T-helper 1 cell treated with Interleukin-12 subunit alpha and Interleukin-12 subunit beta and Interleukin-4 antibody, amounts not matched to agents 30 μg/mL and 1 μg/mL, for 36 hours (primary cell): Measurements from ENCODE around the gene HDAC4.

Experiments used
- H3K27ac Mint-ChIP-seq: one replicate; pipeline ENCODE4 v1.8.0; 2021; ENCODE audit warnings: mild to moderate bottlenecking, mixed read lengths
- H3K27me3 Mint-ChIP-seq: one replicate; pipeline ENCODE4 v1.8.0; 2021; ENCODE audit warnings: low read depth, mixed read lengths
- H3K36me3 Mint-ChIP-seq: one replicate; pipeline ENCODE4 v1.8.0; 2021; ENCODE audit warnings: low read depth, mixed read lengths
- H3K4me1 Mint-ChIP-seq: one replicate; pipeline ENCODE4 v1.8.0; 2021; ENCODE audit warnings: low read depth, mixed read lengths
- H3K4me3 Mint-ChIP-seq: one replicate; pipeline ENCODE4 v1.8.0; 2021; ENCODE audit warnings: mild to moderate bottlenecking, moderate library complexity, mixed read lengths
- H3K9me3 Mint-ChIP-seq: one replicate; pipeline ENCODE4 v1.8.0; 2021; ENCODE audit warnings: mixed read lengths

The HDAC4 gene

GRCh38 chr2:239114119-239114581 lies 286.7 kb downstream of the HDAC4 start:
- peaks cover 16% of the 10 kb centered on the region for H3K36me3 Mint-ChIP-seq
- H3K4me3 Mint-ChIP-seq = no peak overlapping the region
- no peak overlapping the region for H3K27ac Mint-ChIP-seq
- no peaks in the 10 kb centered on the region for H3K27me3 Mint-ChIP-seq
- H3K4me1 Mint-ChIP-seq = peaks cover 4% of the 10 kb centered on the region
- no peaks in the 10 kb centered on the region for H3K9me3 Mint-ChIP-seq

GRCh38 chr2:239113615-239114014 lies 287.2 kb downstream of the HDAC4 start:
- Mint-ChIP-seq H3K4me1 (no peaks in the 10 kb centered on the region), H3K9me3 (no peaks in the 10 kb centered on the region), H3K4me3 (no peak overlapping the region), H3K27ac (no peak overlapping the region), H3K27me3 (no peaks in the 10 kb centered on the region), H3K36me3 (peaks cover 16% of the 10 kb centered on the region)

GRCh38 chr2:239113171-239113570 lies 287.6 kb downstream of the HDAC4 start:
- Mint-ChIP-seq H3K27me3 (no peaks in the 10 kb centered on the region), H3K4me3 (no peak overlapping the region), H3K4me1 (no peaks in the 10 kb centered on the region), H3K27ac (no peak overlapping the region), H3K9me3 (no peaks in the 10 kb centered on the region), H3K36me3 (peaks cover 16% of the 10 kb centered on the region)

DNA sequence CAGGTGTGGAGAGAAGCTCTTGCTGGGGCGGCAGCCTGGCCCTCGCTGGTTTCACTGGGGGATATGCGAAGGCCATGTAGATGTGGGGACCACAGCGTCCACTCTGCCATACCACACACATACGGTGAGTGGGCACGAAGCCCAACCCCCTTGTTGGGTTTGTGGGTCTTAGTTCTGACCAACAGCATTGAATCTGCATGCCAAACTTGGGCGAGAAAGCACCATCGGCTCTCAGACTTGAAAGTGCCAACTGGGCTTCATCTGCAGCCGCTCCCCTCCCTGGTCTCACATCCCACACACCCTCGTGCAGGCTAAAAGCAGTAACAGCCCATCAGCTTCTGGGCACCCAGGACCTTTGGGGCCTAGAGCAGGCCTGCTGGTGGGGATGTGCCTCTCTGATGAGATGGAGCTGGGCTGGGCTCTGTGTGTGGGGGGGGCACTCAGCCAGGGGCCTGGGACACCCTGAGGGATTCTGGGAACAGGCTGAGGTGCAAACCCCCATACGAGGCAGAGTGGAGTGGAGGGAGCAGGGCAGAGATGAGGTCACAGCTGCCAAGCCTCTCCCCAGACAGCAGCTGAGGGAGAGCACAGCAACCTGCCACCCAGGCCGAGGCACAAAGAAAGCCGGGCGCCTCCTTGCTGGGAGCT lies 288.6 kb downstream of the HDAC4 start:
- Mint-ChIP-seq H3K27ac (no peak overlapping the region), H3K27me3 (no peaks in the 10 kb centered on the region), H3K36me3 (peaks cover 16% of the 10 kb centered on the region), H3K9me3 (no peaks in the 10 kb centered on the region), H3K4me1 (no peaks in the 10 kb centered on the region), H3K4me3 (no peak overlapping the region)

GRCh38 chr2:239111401-239112100 lies 289.3 kb downstream of the HDAC4 start:
- peaks cover 15% of the 10 kb centered on the region for H3K36me3 Mint-ChIP-seq
- H3K4me3 Mint-ChIP-seq = no peak overlapping the region
- H3K9me3 Mint-ChIP-seq = no peaks in the 10 kb centered on the region
- no peak overlapping the region for H3K27ac Mint-ChIP-seq
- no peaks in the 10 kb centered on the region for H3K4me1 Mint-ChIP-seq
- H3K27me3 Mint-ChIP-seq = no peaks in the 10 kb centered on the region

GRCh38 chr2:239110595-239111048 lies 290.2 kb downstream of the HDAC4 start:
- Mint-ChIP-seq H3K27me3 (no peaks in the 10 kb centered on the region), H3K27ac (no peak overlapping the region), H3K9me3 (no peaks in the 10 kb centered on the region), H3K4me1 (no peaks in the 10 kb centered on the region), H3K36me3 (peaks cover 9% of the 10 kb centered on the region), H3K4me3 (no peak overlapping the region)

DNA sequence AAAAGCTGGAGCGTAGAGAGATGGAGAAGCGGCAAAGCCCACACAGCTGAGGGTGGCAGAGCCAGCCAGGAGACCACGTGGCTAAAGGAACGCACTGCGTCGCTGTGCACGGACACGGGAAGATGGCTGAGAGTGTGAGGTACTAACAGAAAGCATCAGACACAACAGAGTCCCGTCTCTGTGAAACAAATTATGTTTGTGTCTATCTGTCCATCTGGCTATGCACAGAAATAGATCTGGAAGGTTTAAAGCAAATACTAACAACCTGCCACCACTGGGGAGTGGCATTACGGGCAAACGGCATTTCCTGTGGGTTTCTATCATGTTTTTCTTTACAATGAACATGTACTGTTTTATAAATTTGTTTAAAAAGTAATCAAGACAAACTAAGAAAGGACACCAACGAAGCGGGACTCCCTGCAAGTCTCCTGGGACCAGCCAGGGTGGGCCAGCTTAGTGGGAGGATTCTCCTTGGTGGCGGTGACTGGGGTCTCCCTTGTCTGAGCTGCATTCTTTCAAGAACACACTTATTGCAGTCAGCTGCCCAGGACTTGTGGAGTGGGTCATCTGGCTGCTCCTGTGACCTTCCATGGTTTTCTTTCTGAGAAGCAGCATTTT lies 290.8 kb downstream of the HDAC4 start:
- Mint-ChIP-seq H3K27ac (no peak overlapping the region), H3K9me3 (no peaks in the 10 kb centered on the region), H3K27me3 (no peaks in the 10 kb centered on the region), H3K4me1 (no peaks in the 10 kb centered on the region), H3K36me3 (peaks cover 9% of the 10 kb centered on the region), H3K4me3 (no peak overlapping the region)

- peaks cover 9% of the 10 kb centered on the region for H3K36me3 Mint-ChIP-seq
- H3K27ac Mint-ChIP-seq = no peak overlapping the region
- no peaks in the 10 kb centered on the region for H3K9me3 Mint-ChIP-seq
- no peaks in the 10 kb centered on the region for H3K4me1 Mint-ChIP-seq
- H3K4me3 Mint-ChIP-seq = no peak overlapping the region
- no peaks in the 10 kb centered on the region for H3K27me3 Mint-ChIP-seq
These were observed 291.5 kb downstream of the HDAC4 start for GRCh38 chr2:239109041-239109927.

GRCh38 chr2:239108459-239108858 lies 292.4 kb downstream of the HDAC4 start:
- Mint-ChIP-seq H3K4me3 (no peak overlapping the region), H3K4me1 (no peaks in the 10 kb centered on the region), H3K36me3 (peaks cover 9% of the 10 kb centered on the region), H3K27ac (no peak overlapping the region), H3K27me3 (no peaks in the 10 kb centered on the region), H3K9me3 (no peaks in the 10 kb centered on the region)

GRCh38 chr2:239107936-239108335 lies 292.9 kb downstream of the HDAC4 start:
- H3K27ac Mint-ChIP-seq = no peak overlapping the region
- peaks cover 9% of the 10 kb centered on the region for H3K36me3 Mint-ChIP-seq
- no peaks in the 10 kb centered on the region for H3K27me3 Mint-ChIP-seq
- no peaks in the 10 kb centered on the region for H3K9me3 Mint-ChIP-seq
- H3K4me3 Mint-ChIP-seq = no peak overlapping the region
- no peaks in the 10 kb centered on the region for H3K4me1 Mint-ChIP-seq

DNA sequence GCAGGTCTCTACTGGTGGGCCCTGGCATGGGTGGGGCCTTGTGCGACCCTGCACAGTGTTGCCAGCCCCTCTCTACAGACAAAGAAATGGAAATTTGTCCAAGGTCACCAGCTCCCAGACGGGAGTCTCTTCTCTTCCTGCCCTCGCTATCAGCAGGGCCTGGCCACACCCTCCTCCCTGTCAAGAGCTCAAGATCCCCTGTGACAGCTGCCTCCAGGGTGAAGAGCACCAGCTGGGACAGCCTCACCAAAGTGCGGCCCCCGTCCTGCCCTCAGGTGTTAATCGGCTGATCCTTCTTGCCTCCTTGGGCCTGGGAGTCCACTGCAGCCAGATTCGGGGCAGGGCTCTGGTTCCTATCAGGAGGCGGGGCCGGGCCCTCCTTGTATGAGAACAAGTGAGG lies 293.9 kb downstream of the HDAC4 start:
- H3K27me3 Mint-ChIP-seq = no peaks in the 10 kb centered on the region
- no peaks in the 10 kb centered on the region for H3K9me3 Mint-ChIP-seq
- no peak overlapping the region for H3K4me3 Mint-ChIP-seq
- no peak overlapping the region for H3K27ac Mint-ChIP-seq
- H3K4me1 Mint-ChIP-seq = no peaks in the 10 kb centered on the region
- peaks cover 9% of the 10 kb centered on the region for H3K36me3 Mint-ChIP-seq

GRCh38 chr2:239106314-239106908 lies 294.4 kb downstream of the HDAC4 start:
- peaks cover 9% of the 10 kb centered on the region for H3K36me3 Mint-ChIP-seq

DNA sequence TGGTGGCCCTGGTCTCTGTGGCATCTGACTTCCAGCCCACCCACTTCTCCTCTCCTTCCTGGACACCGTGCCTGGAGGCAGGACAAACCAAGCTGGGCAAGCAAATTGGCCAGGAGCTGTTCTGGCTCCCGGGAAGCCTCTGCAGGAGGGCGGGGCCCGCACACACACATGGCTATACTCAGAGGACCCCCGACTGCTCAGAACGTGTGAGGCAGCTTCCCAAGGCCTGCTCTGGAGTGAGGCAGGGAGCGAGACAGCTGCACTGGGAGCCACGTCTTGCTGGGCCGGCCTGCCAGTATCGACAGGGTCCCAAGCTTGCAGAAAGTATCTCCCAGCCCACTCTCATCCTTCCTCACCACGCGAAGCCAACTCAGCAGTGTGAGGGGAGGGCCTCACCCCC lies 295.6 kb downstream of the HDAC4 start:
- Mint-ChIP-seq H3K4me1 (no peaks in the 10 kb centered on the region), H3K4me3 (no peak overlapping the region), H3K27ac (no peak overlapping the region), H3K9me3 (no peaks in the 10 kb centered on the region), H3K27me3 (no peaks in the 10 kb centered on the region), H3K36me3 (peaks cover 10% of the 10 kb centered on the region)

More at GRCh38 chr2:239106314-239106908, 294.4 kb downstream of the HDAC4 start:
- Mint-ChIP-seq H3K27me3 (no peaks in the 10 kb centered on the region), H3K4me3 (no peak overlapping the region), H3K4me1 (no peaks in the 10 kb centered on the region), H3K27ac (no peak overlapping the region), H3K9me3 (no peaks in the 10 kb centered on the region)

DNA sequence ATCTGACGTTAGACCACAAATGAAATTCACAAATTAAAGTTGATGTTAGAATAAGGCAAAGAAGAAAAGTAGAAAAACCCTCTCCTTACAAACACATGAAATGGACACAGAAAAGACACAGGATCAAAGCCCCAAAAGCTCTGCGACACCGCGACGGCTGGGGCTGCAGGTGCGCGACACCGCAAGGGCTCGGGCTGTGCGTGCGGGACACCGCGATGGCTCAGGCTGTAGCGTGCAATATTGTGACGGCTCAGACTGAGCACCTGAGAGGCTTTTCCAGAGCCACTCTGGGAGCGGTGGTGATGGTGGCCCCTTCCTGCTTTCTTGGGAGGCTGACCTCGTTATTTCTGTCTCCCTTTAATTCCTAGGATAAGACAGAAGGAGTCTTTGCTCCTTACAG lies 296.0 kb downstream of the HDAC4 start:
- peaks cover 8% of the 10 kb centered on the region for H3K36me3 Mint-ChIP-seq
- no peaks in the 10 kb centered on the region for H3K27me3 Mint-ChIP-seq
- no peaks in the 10 kb centered on the region for H3K9me3 Mint-ChIP-seq
- no peaks in the 10 kb centered on the region for H3K4me1 Mint-ChIP-seq
- H3K27ac Mint-ChIP-seq = no peak overlapping the region
- H3K4me3 Mint-ChIP-seq = no peak overlapping the region
